Measurements from ENCODE around the gene PANK4.

PANK4 gene

DNA sequence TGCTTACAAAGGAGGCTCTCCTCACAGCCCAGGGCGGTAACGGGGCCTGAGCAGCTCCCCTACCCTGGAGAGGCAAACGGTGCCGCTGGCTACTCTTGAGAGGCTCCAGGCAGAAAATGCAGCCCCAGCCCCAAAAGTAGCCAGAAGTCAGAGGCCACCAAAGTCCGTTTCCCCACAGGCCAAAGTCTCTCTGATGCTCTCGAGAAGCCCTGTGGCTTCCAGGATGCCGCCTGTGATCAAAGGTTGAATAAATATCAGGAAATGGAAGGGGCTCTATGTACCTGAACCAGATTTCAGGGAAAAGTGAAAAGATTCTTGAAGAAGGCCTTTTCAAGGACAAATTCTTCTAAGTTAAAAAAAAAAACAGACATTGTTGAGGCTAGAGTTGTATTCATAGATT is 4.2 kb downstream of the PANK4 start:
- H3K9me3 ChIP-seq (ENCODE audit: insufficient read depth, low read depth, low read length) = no peaks in the 10 kb centered on the region
- no peak overlapping the region for H3K27ac ChIP-seq (ENCODE audit: low read length)
- no peak overlapping the region for H3K4me3 ChIP-seq (ENCODE audit: low read length)
- peaks cover 6% of the 10 kb centered on the region for H3K27me3 ChIP-seq (ENCODE audit: insufficient read depth, low read length)
- H3K4me1 ChIP-seq (ENCODE audit: insufficient read depth, low read length) = peaks cover 7% of the 10 kb centered on the region; the same call in 1 of the 2 replicates
- H3K36me3 ChIP-seq (ENCODE audit: insufficient read depth, low read depth, low read length) = peaks cover 50% of the 10 kb centered on the region
- no peak overlapping the region for H3K9ac ChIP-seq (ENCODE audit: low read depth, low read length)

DNA sequence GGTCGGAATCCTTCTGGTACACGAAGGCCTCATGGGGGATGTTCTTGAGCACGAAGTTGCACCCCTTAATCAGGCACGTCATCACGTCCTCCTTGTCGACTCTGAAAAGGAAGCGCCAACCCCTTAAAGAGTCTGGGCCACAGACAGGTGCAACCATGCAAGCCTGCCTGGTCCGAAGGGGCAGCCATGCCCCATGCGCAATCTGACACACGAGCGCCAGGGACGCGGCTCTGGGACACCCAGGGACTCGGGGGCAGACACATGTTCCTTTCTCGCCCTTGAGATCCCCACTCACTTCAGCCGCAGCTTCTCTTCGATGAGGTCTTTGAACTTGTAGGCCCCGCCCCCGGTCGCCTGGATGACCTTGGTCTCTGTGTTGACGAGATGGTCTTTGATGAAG is 5.6 kb downstream of the PANK4 start:
- Histone ChIP-seq H3K4me3 (ENCODE audit: low read length) (no peak overlapping the region), H3K9ac (ENCODE audit: low read depth, low read length) (no peak overlapping the region), H3K27ac (ENCODE audit: low read length) (no peak overlapping the region), H3K27me3 (ENCODE audit: insufficient read depth, low read length) (no peaks in the 10 kb centered on the region), H3K4me1 (ENCODE audit: insufficient read depth, low read length) (peaks cover 3% of the 10 kb centered on the region; the same call in 1 of the 2 replicates), H3K36me3 (ENCODE audit: insufficient read depth, low read depth, low read length) (peaks cover 64% of the 10 kb centered on the region), H3K9me3 (ENCODE audit: insufficient read depth, low read depth, low read length) (no peaks in the 10 kb centered on the region)

DNA sequence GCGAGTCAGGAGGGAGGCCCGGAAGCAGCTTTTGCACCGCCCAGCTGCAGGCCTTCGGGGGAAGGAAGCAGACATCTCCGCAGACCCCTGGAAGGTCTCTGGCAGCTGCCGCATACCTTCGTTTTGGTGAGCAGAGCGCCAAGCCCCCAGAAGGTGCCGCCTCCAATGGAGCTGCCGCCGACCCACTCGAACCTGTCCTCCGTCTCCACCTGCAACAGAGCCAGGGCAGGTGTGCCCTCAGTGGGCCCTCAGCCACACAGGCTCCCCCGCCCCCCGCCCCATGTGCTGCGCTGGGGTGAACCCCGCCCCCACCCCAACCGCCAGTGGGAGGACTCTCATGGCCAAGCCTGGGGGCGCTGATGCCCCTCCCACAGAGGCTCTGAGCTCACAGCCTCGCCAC is 6.2 kb downstream of the PANK4 start:
- Histone ChIP-seq H3K27ac (ENCODE audit: low read length) (no peak overlapping the region), H3K36me3 (ENCODE audit: insufficient read depth, low read depth, low read length) (peaks cover 69% of the 10 kb centered on the region), H3K9ac (ENCODE audit: low read depth, low read length) (no peak overlapping the region), H3K4me3 (ENCODE audit: low read length) (no peak overlapping the region), H3K9me3 (ENCODE audit: insufficient read depth, low read depth, low read length) (no peaks in the 10 kb centered on the region), H3K4me1 (ENCODE audit: insufficient read depth, low read length) (peaks cover 3% of the 10 kb centered on the region; the same call in 1 of the 2 replicates), H3K27me3 (ENCODE audit: insufficient read depth, low read length) (no peaks in the 10 kb centered on the region)

DNA sequence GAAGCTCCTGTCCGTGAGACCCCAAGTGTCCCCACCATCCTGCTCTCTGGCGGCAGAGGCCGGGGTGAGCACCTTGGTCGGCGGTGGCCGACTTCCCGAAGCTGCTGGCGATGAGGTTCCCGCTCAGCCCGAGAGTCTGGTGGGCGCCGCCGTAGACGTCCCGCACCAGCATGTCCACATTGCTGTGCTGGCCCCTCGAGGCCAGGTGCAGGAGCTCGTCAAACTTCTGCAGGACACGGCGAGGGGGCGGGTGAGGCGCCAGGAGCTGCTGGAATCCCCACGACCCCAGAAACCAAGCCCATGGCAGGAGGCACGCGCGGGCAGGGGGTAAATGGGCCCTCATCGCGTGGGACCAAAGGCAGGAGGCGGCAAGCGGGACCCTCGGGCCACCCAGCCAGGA is 6.7 kb downstream of the PANK4 start:
- Histone ChIP-seq H3K9ac (ENCODE audit: low read depth, low read length) (no peak overlapping the region), H3K36me3 (ENCODE audit: insufficient read depth, low read depth, low read length) (peaks cover 73% of the 10 kb centered on the region), H3K4me1 (ENCODE audit: insufficient read depth, low read length) (peaks cover 3% of the 10 kb centered on the region; the same call in 1 of the 2 replicates)

DNA sequence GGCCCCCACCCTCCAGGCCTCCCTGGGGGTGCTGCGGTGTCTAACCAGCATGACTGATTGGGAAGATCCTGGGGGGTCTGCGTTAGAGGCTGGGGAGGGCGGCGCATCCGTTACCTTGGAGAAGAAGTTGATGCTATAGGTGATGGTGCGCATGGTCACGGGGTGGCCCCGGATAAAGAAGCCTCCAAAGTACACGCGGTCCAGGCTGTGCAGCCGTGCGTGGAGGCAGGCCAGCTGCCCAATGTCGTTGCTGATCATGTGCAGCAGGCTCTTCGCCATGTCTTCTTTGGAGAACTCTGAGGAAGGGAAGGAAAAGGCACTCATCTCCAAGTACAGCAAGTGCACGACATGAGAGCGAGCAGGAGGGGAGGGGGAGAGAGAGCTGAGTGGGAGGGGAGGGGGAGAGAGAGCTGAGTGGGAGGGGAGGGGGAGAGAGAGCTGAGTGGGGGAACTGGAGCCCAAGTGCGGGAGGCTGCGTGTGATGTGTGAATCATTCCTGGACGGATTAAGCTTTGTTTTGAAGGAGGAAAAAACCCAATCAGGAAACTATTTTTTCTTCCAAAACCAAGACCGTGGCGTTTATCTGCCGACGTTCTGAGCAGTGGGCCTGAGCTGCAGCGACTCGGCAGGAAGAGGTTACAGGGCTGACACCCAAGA is 7.2 kb downstream of the PANK4 start:
- Histone ChIP-seq H3K9me3 (ENCODE audit: insufficient read depth, low read depth, low read length) (no peaks in the 10 kb centered on the region), H3K9ac (ENCODE audit: low read depth, low read length) (no peak overlapping the region), H3K4me1 (ENCODE audit: insufficient read depth, low read length) (peaks cover 3% of the 10 kb centered on the region; the same call in 1 of the 2 replicates), H3K27me3 (ENCODE audit: insufficient read depth, low read length) (no peaks in the 10 kb centered on the region), H3K4me3 (ENCODE audit: low read length) (no peak overlapping the region), H3K27ac (ENCODE audit: low read length) (no peak overlapping the region), H3K36me3 (ENCODE audit: insufficient read depth, low read depth, low read length) (peaks cover 75% of the 10 kb centered on the region)

More for the DNA sequence above, 6.7 kb downstream of the PANK4 start:
- H3K27ac ChIP-seq (ENCODE audit: low read length) = no peak overlapping the region
- no peaks in the 10 kb centered on the region for H3K9me3 ChIP-seq (ENCODE audit: insufficient read depth, low read depth, low read length)
- H3K4me3 ChIP-seq (ENCODE audit: low read length) = no peak overlapping the region
- H3K27me3 ChIP-seq (ENCODE audit: insufficient read depth, low read length) = no peaks in the 10 kb centered on the region

DNA sequence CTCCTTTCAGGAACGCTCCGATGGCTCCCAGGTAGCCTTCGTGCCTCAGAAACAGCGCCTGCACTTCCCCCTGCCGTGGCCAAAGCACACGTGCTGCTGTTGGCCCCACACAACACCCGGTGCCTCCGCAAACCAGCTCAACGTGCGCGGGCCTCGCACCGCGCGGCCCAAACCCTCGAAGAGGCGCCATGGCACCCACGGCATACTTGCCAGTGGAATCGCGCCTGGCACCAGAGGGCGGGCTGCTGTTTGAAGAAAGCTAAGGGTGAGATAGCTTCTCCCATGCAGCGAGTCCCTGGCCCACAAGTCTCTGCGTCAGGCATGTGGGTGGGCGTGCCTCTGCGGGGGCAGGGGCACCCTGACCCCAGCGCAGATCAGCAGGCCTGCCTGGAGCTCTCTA is 7.9 kb downstream of the PANK4 start:
- H3K27ac ChIP-seq (ENCODE audit: low read length) = no peak overlapping the region
- peaks cover 82% of the 10 kb centered on the region for H3K36me3 ChIP-seq (ENCODE audit: insufficient read depth, low read depth, low read length)
- H3K27me3 ChIP-seq (ENCODE audit: insufficient read depth, low read length) = no peaks in the 10 kb centered on the region
- no peak overlapping the region for H3K9ac ChIP-seq (ENCODE audit: low read depth, low read length)
- H3K4me1 ChIP-seq (ENCODE audit: insufficient read depth, low read length) = no peaks in the 10 kb centered on the region
- no peaks in the 10 kb centered on the region for H3K9me3 ChIP-seq (ENCODE audit: insufficient read depth, low read depth, low read length)
- H3K4me3 ChIP-seq (ENCODE audit: low read length) = no peak overlapping the region

DNA sequence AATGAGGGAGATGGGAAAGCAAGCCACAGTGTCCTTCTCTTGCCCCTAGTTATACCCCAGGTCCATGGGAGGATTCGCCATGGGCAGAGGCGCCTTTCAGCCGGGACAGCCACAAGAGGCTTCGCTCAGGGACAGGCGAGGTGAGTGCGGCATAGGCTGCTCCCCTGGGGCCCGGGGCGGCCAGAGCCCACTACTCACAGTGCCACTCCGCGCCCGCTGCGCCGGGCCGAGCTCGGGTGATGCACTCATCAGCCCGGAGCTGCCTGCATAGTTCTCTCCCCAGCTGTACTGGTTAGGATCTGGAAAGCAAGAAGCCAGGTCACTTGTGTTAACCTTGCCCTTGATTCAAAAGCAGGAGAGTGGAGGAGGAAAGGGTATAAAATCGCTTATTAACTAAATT is 8.4 kb downstream of the PANK4 start:
- Histone ChIP-seq H3K9ac (ENCODE audit: low read depth, low read length) (no peak overlapping the region), H3K27me3 (ENCODE audit: insufficient read depth, low read length) (no peaks in the 10 kb centered on the region), H3K27ac (ENCODE audit: low read length) (no peak overlapping the region), H3K4me3 (ENCODE audit: low read length) (no peak overlapping the region), H3K36me3 (ENCODE audit: insufficient read depth, low read depth, low read length) (peaks cover 86% of the 10 kb centered on the region), H3K9me3 (ENCODE audit: insufficient read depth, low read depth, low read length) (no peaks in the 10 kb centered on the region), H3K4me1 (ENCODE audit: insufficient read depth, low read length) (no peaks in the 10 kb centered on the region)

DNA sequence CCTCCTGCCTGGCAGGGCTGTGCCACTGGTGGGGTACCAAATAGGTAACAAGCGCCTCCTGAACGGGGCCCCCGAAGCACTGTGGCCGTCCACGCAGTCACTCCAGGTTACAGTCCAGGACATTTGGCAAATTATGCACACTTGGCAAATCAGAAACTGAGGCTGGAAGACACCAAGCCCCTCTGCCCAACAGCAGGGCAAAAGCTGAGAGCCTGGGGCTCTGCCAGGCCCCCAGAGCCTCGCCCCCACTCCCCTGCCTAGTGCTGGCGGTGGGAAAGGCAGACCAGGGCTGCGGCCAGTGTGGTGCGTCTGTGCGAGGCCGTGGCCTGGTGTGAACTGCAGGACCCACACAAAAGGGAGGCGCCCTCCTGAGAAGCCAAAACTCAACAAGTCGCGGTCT is 9.4 kb downstream of the PANK4 start:
- H3K27me3 ChIP-seq (ENCODE audit: insufficient read depth, low read length) = no peaks in the 10 kb centered on the region
- H3K27ac ChIP-seq (ENCODE audit: low read length) = no peak overlapping the region
- no peaks in the 10 kb centered on the region for H3K4me1 ChIP-seq (ENCODE audit: insufficient read depth, low read length)
- H3K36me3 ChIP-seq (ENCODE audit: insufficient read depth, low read depth, low read length) = peaks cover 90% of the 10 kb centered on the region
- no peaks in the 10 kb centered on the region for H3K9me3 ChIP-seq (ENCODE audit: insufficient read depth, low read depth, low read length)
- no peak overlapping the region for H3K9ac ChIP-seq (ENCODE audit: low read depth, low read length)
- H3K4me3 ChIP-seq (ENCODE audit: low read length) = no peak overlapping the region

DNA sequence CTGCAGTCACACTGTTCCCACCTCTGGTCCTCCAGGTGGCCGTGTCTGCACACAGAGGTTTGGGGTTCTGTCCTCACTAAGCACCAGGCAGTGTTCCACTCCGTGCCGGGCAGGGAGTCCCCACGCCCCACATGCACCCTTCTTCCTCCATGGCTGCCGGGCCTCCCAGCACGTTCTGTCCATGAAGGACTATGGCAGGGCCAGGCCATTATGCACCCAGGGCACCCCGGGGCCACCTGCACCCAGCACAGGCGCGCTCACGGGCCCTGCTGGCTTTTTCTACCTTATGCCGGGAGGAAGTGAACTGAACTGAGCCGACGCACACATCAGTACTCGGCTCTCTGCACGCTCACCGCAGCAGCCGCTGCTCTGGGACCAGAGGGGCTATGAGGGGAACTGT is 10.3 kb downstream of the PANK4 start:
- H3K27me3 ChIP-seq (ENCODE audit: insufficient read depth, low read length) = no peaks in the 10 kb centered on the region
- H3K4me3 ChIP-seq (ENCODE audit: low read length) = no peak overlapping the region
- no peaks in the 10 kb centered on the region for H3K4me1 ChIP-seq (ENCODE audit: insufficient read depth, low read length)
- H3K9ac ChIP-seq (ENCODE audit: low read depth, low read length) = no peak overlapping the region
- no peaks in the 10 kb centered on the region for H3K9me3 ChIP-seq (ENCODE audit: insufficient read depth, low read depth, low read length)
- H3K27ac ChIP-seq (ENCODE audit: low read length) = no peak overlapping the region
- peaks cover 92% of the 10 kb centered on the region for H3K36me3 ChIP-seq (ENCODE audit: insufficient read depth, low read depth, low read length)

DNA sequence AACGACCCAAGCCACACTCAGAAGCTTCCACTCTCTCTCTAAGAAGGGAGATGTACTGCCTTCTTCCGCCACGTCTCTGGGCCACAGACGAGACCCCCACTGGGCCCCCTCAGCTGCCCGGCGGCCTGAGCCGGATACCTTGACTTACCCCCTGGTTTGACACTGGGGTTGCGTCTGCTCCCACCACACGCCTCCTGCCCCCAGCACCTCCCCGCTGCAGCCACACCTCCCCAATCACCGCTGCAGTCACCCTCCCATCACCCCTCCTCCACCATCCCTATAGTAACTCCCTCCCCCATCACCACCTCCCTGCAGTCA is 10.7 kb downstream of the PANK4 start:
- no peaks in the 10 kb centered on the region for H3K4me1 ChIP-seq (ENCODE audit: insufficient read depth, low read length)
- H3K27ac ChIP-seq (ENCODE audit: low read length) = no peak overlapping the region
- peaks cover 92% of the 10 kb centered on the region for H3K36me3 ChIP-seq (ENCODE audit: insufficient read depth, low read depth, low read length)
- no peaks in the 10 kb centered on the region for H3K27me3 ChIP-seq (ENCODE audit: insufficient read depth, low read length)
- no peaks in the 10 kb centered on the region for H3K9me3 ChIP-seq (ENCODE audit: insufficient read depth, low read depth, low read length)
- no peak overlapping the region for H3K4me3 ChIP-seq (ENCODE audit: low read length)
- H3K9ac ChIP-seq (ENCODE audit: low read depth, low read length) = no peak overlapping the region

DNA sequence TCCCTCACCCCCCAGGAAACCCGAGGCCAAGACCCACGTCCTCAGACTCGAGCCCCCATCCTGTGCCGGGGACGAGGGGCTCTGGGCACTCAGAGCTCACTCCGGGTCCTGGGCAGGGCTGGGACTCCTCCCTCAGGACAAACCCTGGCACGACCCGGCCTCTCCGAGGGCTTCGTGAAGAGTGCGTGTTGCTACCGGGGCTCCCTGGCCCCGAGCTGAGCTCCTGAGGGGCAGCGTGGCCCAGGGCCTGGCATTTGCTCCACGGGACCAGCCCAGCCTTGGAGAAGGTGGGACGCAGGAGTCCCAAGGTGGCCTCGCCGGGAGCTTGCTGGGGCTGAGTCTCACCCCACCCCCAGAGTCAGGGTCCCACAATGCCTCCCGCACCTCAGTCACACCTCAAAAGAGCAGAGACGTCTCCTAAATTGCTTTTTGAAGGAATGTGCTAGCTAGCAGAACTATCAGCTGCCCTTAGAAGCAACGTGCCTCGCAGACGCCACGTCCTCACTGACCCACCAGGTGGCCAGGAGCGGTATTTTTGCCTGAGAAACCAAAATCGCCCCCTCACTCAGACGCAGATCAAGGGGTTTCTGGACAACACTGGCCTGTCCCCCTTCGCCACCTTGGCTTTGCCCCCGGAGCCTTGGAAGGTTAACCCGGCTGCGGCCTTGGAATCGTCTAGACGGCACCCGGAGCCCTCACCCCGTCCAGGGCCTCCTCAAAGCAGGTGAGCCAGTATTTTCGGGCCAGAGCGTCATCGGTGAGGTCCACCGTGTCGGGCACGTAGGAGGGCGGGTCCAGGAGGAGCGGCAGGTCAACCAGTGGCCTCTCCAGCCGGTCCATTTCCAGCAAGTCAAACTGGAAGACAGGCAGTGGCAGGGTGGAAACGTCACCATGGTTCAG is 11.3 kb downstream of the PANK4 start:
- no peak overlapping the region for H3K27ac ChIP-seq (ENCODE audit: low read length)
- H3K9ac ChIP-seq (ENCODE audit: low read depth, low read length) = no peak overlapping the region
- H3K27me3 ChIP-seq (ENCODE audit: insufficient read depth, low read length) = no peaks in the 10 kb centered on the region
- H3K36me3 ChIP-seq (ENCODE audit: insufficient read depth, low read depth, low read length) = peaks cover 94% of the 10 kb centered on the region
- H3K4me1 ChIP-seq (ENCODE audit: insufficient read depth, low read length) = no peaks in the 10 kb centered on the region
- no peak overlapping the region for H3K4me3 ChIP-seq (ENCODE audit: low read length)
- H3K9me3 ChIP-seq (ENCODE audit: insufficient read depth, low read depth, low read length) = no peaks in the 10 kb centered on the region

Data from iPS-20b (cell line).